Fibroblast of skin of right biceps (primary cell): ENCODE measurements around the gene ZNF521.

ENCODE experiments used
- DNase-seq: peaks from one replicate; pipeline ENCODE4 v3.0.0-alpha.2; 2013

Gene ZNF521

GRCh38 chr18:25121442-25121841 is 230.5 kb downstream of the ZNF521 start:
- DNase-seq = no peak

GRCh38 chr18:25113566-25113965 is 238.4 kb downstream of the ZNF521 start:
- no peak for DNase-seq

DNA sequence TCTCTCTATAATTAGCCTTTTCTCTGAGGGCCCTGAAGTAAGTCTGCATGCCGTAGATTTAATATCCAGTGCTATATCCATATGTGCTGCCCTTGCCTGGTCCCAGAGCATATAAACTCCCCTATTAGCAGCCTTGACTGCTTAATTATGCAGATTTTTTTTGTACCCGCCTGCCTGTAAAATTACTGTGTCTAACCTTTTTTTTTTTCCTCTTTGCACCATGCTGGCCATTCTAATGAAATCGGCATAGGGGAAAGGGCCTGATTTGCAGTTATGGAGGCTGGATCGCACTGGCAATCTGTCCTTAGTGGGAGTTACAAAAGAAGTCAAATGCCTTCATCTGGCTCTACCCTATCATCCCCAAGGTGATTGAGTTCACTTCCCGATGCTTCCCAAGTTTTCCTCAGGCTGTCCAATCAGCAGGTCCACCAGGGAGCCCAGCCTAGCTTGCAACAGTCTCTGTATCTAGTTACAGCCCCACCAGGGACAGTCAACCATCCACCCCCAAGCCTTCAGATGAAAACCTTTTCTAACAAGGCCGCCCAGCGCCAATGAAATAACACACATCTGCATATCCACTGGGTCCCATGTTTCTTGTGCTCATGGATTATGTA is 239.0 kb downstream of the ZNF521 start:
- no peak for DNase-seq

DNA sequence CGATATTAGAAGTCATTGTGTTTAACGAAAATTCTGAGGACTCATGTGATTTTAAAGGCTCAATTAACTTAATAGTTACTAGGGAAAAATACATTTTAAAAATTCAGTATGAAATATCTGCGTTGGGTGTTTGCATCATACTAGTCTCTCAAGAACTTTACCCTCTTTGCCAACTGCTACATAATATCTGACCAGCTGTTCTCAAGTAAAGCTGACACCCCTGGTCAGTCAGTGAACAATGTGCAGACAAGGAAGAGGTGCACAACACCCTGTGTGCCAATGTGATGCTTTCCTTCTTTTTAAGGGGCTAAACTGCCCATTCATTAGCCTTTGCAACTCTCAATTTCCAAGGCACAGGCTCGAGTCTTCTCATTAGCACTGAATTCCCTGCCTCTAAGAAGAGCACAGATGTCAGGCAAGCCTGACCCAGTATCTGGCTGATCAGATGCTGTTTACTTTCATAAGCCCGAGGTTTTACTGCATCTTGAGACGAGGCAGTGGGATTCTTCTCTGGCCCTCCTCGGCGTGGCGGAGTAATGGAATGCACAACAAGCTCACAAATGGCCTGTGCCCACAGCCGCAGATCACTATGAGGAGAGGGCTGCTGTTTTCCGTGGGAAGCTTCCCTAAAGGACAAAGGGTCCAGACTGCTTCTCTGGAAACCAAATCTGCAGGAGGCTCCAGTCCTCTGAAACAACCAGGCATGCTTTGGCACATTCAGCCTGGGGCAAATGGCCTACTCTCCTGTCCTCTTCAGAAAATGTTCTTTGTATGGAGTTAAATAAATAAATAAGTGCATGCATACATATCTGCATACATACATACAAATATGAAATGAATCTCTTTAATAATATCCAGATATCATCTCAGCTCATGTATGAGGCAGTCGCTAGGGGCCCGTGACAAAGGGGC is 240.3 kb downstream of the ZNF521 start:
- no peak for DNase-seq

GRCh38 chr18:25109484-25109883 is 242.5 kb downstream of the ZNF521 start:
- DNase-seq = peak; percentile 62

GRCh38 chr18:25103468-25104155 is 248.4 kb downstream of the ZNF521 start:
- DNase-seq = no peak

- DNase-seq = no peak
These were observed 249.3 kb downstream of the ZNF521 start for GRCh38 chr18:25102662-25103061.

- DNase-seq = no peak
These were observed 251.5 kb downstream of the ZNF521 start for GRCh38 chr18:25100418-25100817.

- DNase-seq = peak; percentile 48
These were observed 252.1 kb downstream of the ZNF521 start for GRCh38 chr18:25099895-25100294.

GRCh38 chr18:25097569-25098056 is 254.4 kb downstream of the ZNF521 start:
- DNase-seq = peak; percentile 14

DNA sequence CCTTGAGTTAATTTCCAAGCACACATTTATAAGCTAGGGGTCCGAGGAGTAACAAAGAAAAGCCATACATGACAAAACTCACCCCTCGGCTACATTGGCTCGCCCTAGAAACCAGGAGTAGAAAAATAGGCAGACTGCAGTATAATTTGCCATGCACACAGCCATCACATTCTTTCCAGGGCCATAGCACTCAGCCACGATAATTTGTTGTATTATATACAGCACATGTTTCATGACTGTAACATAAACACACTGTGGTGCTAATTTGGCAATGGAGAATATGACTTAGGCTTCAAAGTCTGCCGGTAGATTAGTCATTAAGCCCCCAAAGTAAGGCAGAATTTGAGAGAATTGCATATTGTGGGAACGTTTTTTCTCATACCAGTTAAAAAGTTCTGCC is 254.9 kb downstream of the ZNF521 start:
- DNase-seq = peak; percentile 49

GRCh38 chr18:25093141-25093540 is 258.8 kb downstream of the ZNF521 start:
- no peak for DNase-seq

GRCh38 chr18:25089470-25089869 is 262.5 kb downstream of the ZNF521 start:
- no peak for DNase-seq

- DNase-seq = no peak
These were observed 265.1 kb downstream of the ZNF521 start for GRCh38 chr18:25086876-25087275.

GRCh38 chr18:25081001-25081400 is 271.0 kb downstream of the ZNF521 start:
- DNase-seq = no peak

GRCh38 chr18:25080211-25080610 is 271.8 kb downstream of the ZNF521 start:
- no peak for DNase-seq

GRCh38 chr18:25077944-25078723 is 273.8 kb downstream of the ZNF521 start:
- no peak for DNase-seq

- DNase-seq = peak; percentile 55
These were observed 274.7 kb downstream of the ZNF521 start for GRCh38 chr18:25077038-25077943.

GRCh38 chr18:25075783-25076182 is 276.2 kb downstream of the ZNF521 start:
- DNase-seq = peak; percentile 84

DNA sequence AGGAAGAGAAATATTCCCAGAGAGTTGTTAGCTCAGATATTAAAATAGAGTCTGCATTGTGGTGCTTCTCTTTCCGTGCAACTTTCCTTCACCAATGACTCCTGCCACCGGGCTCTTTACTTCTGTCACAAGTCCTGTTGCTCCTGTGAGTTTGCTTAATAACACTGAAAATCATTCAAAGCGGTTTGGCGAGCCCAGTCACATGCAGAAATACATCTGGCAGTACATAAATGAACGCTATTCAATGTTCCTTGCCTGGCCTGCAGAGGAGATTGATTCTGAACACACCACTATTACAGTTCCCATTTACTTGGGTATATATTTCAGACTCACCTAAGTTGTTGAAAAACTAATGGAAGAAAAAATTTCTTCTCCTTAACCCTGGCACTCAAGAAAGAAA is 276.6 kb downstream of the ZNF521 start:
- no peak for DNase-seq

- no peak for DNase-seq
These were observed 277.0 kb downstream of the ZNF521 start for GRCh38 chr18:25074925-25075324.

DNA sequence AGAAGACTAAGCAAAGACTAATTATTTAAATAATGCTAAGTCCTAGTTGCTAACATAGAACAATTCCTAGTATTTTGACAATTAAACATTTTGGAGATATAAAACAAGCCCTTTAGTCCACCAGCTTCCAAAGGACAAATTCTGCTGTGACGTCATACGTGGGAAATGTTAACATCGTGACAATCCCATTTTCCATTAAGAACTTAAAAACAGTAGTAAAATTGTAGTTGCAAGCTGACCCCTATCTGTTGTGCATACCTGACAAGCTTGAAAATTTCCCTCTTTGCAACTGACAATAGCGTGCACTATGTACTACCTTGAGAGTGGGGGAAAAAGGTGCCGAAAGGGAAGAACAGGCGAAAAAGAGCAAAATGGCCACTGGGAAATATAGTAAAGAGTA is 279.8 kb downstream of the ZNF521 start:
- no peak for DNase-seq
